Measurements from ENCODE around the gene HSD17B12.
A peak's percentile ranks its signal among the peaks of the same experiment; 100 is the strongest.
"Not testable (repeated sequence)": the region's sequence is repeated elsewhere in the genome, so short reads cannot be mapped to it uniquely, and the experiment has no call there.

Gene HSD17B12

GRCh38 chr11:43748095-43748494, 67.6 kb downstream of the HSD17B12 start:
- DNase-seq: no peak

DNA sequence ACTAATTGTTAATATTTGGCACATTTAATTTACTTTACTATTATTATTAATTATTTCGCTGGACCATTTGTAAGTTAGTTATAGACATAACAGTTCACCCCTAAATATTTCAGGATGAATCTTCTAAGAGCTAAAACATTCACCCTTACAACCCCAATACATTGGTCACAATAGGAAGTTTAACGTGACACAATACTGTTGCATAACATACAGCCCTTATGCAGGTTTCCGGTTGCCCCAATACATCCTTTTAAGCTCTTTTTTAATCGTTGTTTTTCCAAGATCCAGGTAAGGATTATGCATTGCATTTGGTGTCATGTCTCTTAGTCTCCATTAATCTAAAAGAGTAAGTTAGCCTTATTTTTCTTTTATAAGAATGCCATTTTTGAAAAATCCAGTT, 71.2 kb downstream of the HSD17B12 start:
- no peak for DNase-seq

DNA sequence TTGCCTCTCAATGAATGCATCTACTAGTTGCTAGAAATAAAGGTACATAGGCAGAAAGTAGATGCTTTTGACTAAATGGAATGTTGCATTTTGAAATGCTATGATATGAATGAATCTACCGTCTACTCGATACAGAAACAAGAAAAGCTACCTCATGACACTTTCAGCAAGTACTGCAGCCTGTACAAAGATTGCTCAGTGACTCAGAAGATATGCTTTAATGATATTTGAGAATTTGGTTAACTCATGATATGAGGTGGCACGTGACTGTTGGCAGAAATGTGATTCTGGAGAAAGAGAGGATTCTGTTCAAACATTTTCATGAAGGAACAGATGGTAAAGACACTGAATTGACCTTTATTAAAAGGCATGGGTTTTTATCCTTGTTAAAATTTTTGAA, 76.0 kb downstream of the HSD17B12 start:
- DNase-seq: peak; percentile 35

DNA sequence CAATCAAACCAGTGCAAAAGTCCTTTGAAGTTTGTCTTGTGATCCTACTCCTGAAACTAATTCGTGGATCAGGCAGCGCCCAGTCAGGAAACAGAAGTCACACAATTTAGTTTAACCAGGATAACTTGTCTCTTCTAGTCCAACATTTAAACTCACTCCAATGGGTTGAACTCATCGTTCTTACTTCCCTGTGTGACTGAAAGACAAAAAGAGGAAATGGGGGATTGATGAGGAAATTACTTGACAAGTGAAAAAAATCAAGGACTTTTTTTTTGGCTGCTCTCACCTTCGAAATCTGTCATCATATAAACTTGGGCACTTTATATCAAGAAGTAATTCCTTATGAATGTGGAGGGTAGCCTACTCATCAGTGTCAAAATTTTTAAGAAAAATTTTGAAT, 78.4 kb downstream of the HSD17B12 start:
- DNase-seq: no peak

GRCh38 chr11:43760902-43761301, 80.4 kb downstream of the HSD17B12 start:
- no peak for DNase-seq

- no peak for DNase-seq
These were observed 84.7 kb downstream of the HSD17B12 start for GRCh38 chr11:43765194-43765593.

- not testable (repeated sequence) for DNase-seq
These were observed 88.1 kb downstream of the HSD17B12 start for GRCh38 chr11:43768654-43769053.

DNA sequence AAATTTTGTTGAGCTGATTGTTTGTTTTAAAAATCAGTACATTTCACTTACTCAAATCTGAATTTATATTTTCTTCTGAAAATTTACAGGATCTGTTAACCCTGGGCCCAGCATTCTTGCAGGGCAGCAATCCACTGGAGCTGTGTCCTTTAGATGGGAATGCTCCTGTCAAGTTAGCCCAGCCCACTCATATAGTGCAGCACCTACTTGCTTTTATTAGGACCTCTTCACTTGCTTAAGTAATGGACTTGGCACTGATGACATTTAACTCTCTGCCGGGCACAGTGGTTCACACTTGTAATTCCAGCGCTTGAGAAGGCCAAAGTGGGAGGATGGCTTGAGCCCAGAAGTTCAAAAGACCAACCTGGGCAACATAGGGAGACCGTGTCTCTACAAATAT, 89.6 kb downstream of the HSD17B12 start:
- no peak for DNase-seq

DNA sequence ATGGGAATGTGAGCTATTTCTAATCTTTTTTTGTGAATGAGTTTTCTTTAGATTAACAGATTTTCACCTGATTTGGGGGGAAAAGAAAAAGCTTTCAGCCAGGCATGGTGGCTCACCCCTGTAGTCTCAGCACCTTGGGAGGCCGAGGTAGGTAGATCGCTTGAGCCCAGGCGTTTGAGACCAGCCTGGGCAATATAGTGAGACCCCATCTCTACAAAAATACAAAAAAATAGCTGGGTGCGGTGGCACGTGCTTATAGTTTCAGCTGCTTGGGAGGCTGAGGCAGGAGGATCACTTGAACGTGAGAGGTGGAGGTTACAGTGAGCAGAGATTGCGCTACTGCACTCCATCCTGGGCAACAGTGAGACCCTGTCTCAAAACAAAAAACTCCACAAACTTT, 92.2 kb downstream of the HSD17B12 start:
- DNase-seq: no peak

- DNase-seq: no peak
These were observed 94.2 kb downstream of the HSD17B12 start for GRCh38 chr11:43774786-43775185.

DNA sequence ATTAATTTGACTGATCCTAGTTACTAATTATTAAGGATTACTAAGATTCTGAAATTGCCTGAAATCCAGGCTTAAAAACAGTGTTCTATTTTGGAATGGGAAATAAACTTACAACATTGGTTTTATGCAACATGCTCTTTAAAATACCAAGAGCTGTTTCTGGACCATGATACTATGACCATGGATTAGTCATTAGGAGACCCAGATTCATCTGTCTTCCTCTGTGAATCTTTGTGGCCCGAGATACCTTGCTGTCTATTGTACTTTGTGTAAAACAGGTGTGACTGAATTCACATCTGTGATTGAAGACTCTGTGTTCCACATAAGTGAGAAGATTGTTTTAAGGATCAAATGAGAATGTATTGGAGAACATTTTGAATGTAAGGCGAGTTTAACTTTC, 98.8 kb downstream of the HSD17B12 start:
- DNase-seq: no peak

DNA sequence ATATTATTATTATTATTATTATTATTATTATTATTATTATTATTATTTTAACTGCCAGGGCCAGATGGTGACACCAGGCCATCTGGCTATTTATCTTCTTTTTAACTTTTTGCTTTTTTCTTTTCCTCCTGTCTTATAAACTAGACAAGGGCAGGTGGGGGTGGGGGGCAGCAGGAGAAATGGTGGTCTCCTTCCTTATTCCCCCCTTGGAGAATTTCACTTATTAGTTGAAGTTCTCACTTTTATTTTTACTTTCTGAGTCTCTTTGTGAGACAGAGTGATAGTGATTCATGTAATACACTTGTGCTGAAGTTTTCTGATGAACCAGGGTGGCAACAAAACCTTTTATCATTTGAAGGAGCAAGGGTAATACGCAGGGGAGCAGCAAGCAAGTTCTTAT, 103.8 kb downstream of the HSD17B12 start:
- no peak for DNase-seq

GRCh38 chr11:43784866-43785265, 104.3 kb downstream of the HSD17B12 start:
- no peak for DNase-seq

DNA sequence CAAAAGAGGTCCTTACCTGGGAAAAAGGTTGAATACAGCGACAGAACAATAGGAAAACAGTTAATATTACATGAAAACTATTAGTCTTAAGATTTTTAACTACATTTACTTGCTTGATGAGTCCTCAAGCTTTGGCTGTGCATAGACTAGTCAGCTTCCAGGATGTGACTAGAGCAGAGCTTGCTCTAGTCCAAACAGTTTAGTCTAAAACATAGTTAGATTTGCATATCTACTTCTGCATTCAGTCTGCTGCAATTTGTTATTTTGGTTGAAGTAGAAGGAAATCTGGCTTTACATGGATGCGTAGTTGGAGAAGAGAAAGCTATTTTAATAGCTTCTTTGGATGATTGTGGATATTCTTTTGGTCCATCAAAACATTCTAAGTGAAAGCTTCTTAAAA, 104.8 kb downstream of the HSD17B12 start:
- no peak for DNase-seq

- DNase-seq: no peak
These were observed 105.5 kb downstream of the HSD17B12 start for GRCh38 chr11:43786016-43786415.

GRCh38 chr11:43787824-43788223, 107.3 kb downstream of the HSD17B12 start:
- DNase-seq: no peak

DNA sequence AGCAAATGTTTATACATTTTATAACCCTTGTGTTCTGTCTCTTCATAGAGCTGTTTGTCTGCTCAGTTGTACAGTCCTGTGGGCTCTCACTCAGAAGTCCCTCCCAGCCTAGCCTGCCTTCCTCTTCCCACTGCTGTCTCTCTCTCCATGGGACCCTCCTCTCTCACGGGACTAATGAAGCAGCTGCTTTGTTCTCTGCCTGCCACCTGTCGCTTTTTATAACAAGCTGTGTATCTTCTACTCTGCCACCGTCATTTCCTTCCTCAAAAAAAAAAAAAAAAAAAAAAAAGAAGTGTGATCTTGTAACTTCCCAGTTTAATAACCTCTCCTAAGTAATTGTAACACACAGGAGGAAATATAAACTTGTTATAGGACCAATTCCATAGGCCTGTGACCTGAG, 107.9 kb downstream of the HSD17B12 start:
- no peak for DNase-seq

DNA sequence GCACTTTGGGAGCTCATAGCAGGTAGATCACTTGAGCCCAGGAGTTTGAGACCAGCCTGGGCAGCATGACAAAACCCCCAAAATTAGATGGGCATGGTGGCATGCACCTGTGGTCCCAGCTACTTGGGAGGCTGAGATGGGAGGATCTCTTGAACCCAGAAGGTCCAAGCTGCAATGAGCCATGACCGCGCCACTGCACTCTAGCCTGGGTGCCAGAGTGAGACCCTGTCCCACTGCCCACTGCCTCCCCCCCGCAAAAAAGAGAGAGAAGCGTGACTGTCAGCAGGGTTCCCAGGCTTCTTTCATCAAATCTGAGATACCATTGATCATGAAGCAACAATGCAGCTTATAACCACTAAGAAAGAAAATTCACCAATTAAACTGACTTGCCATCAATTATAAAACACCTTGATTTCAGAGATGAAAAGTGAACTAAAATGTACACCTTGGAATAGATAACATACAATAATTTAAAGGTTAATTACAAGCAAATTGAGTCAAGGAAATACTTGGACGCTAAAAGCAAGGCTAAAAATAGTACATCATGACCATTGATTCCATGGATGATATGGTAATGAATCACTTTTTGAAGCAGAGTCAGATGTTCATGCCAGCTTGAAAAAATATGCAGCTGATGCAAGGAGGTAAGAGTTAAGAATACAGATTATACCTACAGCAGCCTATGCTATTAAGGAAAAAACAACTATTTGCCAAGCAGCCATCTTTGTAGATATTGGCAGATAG, 109.3 kb downstream of the HSD17B12 start:
- peak; percentile 81 for DNase-seq

DNA sequence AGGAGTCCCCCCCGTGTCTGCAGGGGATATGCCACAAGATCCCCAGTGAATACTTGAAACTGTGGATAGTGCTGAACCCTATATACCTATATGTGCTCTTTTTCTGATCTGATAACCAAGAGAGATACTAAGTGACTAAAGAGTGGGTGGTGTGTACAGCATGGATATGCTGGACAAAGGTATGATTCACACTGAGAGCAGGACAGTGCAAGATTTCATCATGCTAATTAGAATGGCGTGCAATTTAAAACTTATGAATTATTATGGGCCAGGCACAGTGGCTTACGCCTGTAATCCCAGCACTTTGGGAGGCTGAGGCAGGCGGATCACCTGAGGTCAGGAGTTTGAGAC, 109.9 kb downstream of the HSD17B12 start:
- DNase-seq: peak; percentile 69

GRCh38 chr11:43797337-43797736, 116.8 kb downstream of the HSD17B12 start:
- DNase-seq: no peak

DNA sequence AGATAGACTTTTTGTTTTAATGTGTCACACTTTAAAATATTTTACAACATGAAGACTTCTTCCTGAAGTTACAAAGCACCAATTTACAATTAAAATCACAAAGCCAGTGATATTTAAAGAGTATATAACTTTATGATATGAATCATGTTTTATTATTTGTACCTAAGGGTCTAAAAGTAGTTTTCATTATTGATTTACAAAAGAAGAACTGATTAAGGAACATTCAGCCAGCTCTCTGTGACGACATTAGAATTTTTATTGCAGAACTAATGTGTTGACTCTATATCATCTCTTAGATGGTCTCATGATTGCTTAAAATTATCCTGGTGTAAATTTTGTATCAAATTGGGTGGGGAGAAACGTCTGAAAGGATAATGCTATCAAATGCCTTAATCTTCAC, 117.3 kb downstream of the HSD17B12 start:
- no peak for DNase-seq

- no peak for DNase-seq
These were observed 122.0 kb downstream of the HSD17B12 start for GRCh38 chr11:43802509-43802908.

GRCh38 chr11:43803766-43804165, 123.2 kb downstream of the HSD17B12 start:
- no peak for DNase-seq

DNA sequence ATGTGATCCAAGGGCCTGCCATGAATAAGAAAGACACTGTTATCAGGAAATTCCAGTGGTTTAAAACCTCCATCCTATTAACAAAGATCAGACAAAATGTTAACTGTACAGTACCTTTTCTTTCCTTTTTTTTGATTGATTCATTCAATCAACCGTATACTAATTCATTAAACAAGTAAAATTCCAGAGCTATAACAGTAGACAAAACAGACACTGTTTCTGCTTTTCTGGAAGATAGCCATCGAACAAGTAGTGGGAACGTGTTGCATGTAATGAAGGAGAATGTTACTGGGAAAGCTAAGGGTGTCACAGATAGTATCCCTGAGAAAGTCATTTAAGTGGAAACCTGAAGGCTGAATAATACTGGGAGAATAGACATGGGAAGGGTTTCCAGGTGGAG, 126.4 kb downstream of the HSD17B12 start:
- no peak for DNase-seq

DNA sequence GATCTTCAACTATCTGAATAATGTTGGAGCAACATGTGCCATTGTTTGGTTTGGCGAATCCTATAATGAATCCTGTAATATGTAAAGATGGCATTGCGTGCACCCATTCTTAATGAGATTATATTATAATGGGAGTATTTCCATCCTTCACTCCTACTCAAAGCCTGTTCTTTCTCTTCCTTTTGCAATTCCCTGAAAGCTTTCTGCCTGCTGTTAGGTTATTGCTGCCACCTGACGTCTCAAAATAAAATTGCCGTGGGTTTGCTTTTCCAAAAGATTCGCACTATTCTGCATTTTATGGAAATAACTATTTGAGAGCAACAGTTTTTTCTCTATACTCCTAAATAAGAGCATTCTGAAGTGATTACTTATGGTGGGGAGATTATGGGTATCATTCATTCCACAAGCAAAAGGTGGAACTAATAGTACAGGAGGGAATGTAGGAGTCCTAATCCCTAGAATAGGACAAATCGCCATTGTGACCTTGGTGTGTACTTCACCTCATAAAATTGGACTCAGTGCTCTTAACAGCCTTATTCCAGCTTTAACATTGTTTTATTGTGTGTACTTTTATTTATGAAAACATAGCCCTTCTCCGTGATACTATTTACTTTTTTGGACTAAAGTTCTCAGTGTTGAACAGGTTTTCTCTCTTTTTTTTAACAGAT, 130.5 kb downstream of the HSD17B12 start:
- DNase-seq: no peak
